OCI-M2 (cell line): Measurements from ENCODE around the gene LUZP1.

Experiments used
- DNase-seq: peaks from one replicate; lab custom pipeline; 2025; ENCODE audit not compliant: unreplicated experiment; lab: John Stamatoyannopoulos, UW

LUZP1 gene

DNA sequence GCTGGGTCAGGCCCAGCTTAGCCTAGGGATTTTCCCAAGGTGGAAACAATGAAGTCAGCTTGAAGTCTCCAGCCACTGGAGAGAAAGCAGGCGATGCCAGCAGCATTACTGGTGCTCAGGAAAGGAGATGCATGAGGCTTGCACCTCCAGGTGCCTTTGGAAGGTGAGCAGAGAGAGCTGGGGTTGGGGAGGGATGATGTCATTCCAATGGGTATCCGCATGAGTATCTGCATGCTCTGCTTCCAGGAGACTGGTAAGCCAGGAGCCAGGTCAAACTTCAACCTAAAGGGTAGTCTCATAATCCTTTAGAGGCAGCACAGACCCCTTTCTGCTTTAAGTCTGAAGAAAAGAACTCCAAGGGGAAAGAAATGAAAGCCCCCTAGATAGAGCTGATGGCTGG is 80.6 kb downstream of the LUZP1 start:
- DNase-seq, result no peak

DNA sequence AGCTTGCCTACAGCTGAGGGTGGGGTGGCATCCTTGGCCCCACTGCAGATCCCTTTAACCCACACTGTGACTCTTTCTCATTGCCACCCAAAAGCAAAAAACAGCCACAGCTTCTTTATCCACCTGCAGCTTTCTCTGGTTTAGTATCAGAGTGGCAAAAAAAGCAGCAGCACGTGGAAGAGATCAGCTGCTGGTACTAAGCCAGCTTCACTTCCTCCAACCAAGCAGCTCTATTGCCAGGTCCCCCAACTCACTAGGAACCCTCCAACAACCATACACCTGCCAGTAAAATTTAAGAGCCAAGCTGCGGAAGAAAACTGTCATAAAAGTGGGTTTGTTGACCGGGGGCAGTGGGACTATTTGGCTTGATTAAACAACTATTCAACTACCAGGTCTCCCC is 83.0 kb downstream of the LUZP1 start:
- no peak for DNase-seq

DNA sequence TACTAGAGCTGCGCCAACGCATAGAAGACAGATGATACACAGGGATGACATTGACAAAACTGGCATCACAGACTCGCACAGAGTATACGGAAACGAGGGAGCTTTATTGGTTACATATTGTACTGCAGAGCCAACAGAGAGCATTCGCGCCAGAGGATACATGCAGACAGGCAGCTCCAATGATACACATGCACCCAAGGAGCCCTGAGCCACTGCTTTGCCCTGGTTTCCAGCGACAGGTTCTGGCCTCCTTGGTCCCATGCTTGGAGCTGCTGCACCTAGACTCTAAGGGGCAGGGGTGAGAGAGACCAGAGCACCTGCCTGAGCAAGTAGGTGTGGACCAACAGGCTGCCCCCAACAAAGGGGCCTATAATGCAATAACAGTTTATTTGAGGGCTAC is 83.8 kb downstream of the LUZP1 start:
- no peak for DNase-seq

DNA sequence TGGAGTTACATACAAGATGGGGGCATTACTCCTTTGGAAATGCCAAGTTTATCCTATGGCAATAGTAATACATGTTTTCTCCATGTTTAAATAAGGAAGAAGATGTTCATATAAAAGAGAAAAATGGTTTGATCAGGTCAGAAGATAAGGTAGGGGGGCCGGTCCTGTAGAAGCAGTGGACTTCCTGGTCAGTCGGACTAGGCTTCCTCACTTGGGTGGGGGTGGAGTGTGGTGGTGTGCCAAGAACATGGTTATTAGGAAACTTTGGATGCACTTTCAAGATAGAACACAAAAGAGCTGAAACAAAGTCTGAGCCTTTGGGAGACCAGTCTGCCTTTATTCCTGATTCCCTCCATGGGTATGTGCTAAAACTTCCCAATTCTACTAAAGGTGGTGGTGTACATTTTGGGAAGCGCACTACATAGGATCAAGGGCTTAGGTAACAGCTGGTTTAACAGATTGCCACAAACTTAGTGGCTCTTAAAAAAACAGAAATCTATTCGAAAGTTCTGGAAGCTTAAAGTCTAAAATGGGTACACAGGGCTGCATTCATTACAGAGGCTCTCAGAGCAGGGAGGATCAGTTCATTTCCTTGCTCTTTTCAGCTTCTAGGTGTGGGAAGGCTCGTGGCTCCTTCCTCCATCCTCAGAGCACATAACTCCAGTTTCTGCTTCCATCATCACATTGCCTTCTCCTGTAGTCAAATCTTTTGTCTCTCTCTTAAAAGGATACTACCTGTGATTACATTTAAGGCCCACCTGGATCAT is 84.8 kb downstream of the LUZP1 start:
- DNase-seq, result no peak

DNA sequence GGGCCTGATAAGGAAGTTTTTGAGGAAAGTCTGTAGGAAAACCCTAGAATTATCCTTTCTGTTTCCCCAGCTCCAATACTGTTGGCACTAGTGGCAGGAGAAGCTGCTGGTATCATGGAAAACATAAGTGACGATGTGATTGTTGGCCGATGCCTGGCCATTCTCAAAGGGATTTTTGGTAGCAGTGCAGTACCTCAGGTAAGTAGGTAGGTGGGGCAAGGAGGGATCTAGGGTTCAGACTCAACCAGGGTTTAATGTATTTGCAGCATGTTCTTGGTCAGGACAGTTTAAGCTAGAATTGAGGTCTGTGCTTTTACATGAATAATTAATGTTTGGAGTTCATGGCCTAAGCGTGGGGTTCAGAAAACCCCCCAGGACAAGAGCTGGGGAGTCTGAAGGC is 87.3 kb downstream of the LUZP1 start:
- DNase-seq, result no peak

DNA sequence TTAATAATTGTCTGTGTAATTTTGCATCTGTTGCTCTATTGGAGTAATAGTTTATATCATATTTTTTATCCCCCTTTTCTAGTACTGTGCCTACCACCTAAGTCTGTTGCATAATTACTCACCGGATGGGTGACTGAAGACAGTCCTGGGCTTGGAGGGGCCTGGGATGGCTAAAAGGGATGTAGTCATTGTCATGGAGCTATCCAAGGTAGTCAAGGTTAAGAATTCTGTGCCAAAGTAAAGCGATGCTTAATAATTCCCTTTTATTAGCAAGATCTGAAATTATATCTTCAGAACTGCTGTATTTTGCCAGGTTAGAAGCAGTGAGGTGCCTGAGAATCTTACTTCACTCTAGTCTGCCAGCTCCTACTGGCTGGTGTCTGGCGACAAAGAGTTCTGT is 87.8 kb downstream of the LUZP1 start:
- DNase-seq, result no peak

DNA sequence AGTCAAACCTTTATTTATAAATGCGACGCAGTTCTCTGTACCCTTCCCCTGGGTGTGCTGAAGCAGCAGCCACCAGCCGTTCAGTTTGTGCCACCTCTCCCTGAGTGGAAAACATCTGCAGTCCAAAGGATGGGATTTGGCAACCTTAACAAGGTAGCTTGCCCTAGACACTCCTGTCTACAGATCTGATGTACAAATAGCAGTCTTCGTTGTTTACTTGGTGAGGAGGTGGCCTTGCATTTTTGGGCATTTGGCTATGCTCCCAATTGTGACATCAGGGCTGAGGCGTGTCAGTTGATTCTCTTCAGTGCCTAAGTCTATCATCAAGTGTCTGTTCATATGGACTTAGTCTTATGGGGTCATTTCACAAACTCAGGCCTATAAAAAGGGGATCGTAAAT is 89.6 kb downstream of the LUZP1 start:
- no peak for DNase-seq

DNA sequence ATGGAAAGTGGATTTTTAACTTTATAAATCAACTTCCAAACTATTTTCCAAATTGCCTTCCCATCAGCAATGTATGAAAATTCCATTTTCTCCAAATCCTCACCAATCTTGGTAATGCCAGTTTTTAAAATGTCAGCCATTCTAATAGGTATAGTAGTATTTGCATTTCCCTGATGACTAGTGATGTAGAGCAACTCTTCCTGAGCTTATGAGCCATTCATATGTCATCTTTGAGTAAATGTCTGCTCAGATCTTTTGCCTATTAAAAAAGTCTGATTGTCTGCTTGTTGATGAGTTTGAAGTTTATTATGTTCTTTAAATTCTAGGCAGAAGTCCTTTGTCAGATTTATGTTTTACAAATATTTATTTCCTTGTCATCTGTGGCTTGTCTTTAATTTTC is 94.6 kb downstream of the LUZP1 start:
- no peak for DNase-seq

DNA sequence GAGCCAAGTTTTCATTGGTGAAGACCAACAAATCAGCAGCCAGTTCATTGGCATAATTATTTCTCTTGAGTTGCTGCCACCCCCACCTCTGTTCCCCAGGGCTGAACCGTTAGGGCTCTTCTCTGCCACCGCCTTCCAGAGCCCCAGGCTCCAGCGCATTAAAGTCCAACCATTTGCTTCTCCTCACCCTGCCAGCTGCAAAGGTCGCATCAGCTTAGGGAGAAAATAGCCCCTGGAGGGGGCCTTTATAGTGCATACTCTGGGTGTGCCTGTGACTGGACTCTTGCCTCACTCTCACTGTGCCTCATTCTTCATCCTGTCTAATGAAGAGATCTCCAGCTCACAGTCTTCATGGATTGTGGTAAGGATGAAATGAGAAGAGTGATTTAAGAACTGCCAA is 99.0 kb downstream of the LUZP1 start:
- DNase-seq, result no peak

DNA sequence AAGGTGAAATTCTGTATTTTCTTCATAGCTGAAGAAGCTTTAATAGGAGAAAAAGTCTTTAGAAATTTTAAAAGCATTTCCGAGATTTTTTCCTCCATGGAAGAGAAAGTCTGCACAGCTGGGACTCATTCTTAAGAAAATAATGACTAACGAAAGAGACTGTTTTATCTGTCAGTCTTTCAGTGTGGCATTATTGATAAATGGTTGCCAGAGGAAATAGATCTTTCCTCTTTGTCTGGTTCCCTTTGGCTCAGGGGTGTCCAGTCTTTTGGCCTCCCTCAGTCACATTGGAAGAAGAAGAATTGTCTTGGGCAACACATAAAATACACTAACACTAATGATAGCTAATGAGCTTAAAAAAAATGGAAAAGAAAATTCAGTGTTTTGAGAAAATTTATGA is 99.5 kb downstream of the LUZP1 start:
- DNase-seq, result no peak

DNA sequence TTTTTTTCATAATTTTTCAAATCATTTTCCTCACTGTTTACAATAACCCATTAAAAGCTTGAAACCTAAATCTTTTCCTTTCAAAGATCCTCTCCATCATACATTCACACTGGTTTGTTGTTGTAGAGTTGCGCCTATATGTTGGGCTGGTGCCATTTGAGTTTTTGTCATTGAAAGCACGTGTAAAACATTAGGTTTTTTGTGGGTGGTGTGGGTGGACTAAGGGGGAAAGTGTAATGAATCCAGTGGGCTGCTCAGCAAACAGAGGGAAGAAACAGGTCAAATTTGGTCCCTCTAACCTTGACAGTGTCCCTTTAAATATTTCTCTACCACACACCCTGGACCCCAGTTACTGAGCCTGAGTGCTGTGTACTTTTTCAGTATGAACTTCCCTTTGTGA is 102.6 kb downstream of the LUZP1 start:
- no peak for DNase-seq

DNA sequence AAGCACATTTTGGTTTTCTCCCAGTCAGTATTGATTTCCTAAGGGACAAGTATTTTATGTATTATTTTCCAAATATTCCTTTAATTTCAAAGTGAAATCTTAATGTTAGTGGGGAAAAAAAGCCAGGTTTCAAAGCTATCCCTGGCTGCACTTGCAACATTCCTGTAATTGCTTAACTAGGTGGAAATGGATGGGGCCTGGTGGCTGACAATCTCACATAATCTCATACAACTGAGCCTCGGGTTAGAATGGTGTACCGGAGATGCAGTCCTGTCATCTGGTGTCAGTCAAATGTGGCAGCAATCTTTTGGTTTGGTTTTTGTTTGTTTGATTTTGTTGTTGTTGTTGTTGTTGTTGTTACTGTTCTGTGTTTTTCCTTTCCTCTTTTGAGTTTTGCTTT is 103.3 kb downstream of the LUZP1 start:
- no peak for DNase-seq

DNA sequence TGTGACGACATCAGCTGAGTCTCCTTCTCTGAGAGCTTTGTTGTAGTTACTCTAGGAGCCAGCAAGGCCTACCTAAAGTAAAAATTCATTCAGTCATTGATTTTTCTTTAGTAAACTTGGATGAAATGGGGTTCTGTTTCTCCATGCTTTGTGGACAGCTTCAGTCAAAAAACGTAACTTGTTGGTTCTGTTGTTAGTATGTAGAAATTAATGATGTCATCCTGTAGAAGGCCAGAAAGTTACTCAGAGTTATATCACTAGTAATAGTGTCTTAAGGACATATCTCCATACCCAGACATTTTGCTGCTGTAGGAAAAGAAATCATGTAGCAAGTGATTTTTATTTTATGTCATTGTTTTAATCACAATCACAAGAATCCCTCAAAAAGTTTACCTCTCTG is 106.4 kb downstream of the LUZP1 start:
- DNase-seq, result no peak

DNA sequence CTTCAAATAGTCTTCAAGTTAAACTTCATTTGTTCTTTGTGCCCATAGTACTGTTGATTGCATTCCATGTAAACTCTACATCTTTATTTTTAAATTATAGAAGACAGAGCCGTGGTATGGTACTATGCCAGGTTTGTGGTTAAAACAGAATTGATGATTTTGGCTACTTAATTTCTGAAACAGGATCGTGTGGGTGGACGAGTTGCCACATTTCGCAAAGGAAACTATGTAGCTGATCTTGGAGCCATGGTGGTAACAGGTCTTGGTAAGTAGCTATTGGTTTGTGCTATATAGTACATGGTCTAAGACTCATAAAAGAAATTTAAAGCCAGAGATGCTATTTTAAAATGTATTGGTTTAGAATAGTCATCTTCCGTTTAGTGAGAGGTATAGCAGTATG is 111.4 kb downstream of the LUZP1 start:
- no peak for DNase-seq

DNA sequence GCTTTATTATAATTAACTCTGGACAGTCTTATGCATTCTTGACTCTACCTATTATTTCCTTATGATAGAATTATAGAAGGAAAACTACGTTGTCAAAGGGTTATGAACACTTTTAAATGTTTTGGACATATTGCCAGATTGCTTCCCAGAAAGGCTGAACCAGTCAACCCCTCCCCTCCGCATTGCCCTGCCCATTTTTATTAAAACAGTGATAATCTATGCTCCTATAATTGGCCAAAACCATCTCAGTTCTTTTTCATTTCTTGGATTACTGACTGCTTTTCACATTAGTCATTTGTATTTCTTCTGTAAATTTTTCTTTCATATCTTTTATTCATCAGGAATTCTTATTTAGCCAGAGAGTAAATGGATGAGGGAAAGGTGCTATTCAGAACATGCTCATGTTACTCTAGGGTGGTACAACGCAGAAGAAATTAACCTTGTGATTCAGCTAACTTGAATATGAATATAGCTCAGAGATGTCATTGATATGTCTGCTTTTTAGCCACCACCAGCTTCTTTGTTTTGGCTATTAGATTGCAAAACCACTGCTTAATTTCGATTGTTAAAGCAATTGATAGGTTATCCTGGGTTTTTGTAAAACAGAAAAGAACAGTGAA is 117.3 kb downstream of the LUZP1 start:
- no peak for DNase-seq

DNA sequence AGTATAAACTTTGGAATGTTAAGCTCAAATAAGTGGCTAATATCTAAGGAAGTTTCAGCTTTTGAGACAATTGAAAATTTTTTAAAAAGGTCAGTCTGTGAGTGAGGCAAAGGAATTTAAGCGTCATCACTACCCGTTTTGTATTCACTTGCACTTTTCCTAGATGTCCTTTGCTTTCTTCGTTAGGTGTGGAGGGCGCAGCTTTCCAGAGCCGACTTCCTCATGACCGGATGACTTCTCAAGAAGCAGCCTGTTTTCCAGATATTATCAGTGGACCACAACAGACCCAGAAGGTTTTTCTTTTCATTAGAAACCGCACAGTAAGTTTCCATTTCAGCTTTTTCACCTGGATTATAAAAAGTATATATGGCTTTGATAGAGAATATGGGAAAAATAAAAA is 118.5 kb downstream of the LUZP1 start:
- DNase-seq, result no peak

DNA sequence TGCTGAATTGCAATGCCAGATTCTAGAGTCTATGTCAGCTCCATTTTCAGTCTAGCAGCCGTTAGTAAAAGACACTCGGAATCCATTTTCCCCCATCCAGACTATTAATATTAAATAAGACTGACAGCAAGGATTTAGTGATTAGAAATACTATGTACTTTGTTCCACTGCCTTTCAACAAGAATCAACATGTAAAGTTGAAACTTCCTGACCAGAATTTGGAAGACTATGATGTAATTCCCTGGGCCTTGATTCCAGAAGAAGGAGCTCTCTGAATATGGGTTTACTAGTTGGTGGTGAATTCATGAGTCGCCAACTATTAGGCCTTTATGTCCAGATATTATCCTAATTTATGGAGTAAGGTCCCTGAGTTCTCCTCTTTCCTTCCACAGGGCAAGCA is 124.6 kb downstream of the LUZP1 start:
- DNase-seq, result no peak

DNA sequence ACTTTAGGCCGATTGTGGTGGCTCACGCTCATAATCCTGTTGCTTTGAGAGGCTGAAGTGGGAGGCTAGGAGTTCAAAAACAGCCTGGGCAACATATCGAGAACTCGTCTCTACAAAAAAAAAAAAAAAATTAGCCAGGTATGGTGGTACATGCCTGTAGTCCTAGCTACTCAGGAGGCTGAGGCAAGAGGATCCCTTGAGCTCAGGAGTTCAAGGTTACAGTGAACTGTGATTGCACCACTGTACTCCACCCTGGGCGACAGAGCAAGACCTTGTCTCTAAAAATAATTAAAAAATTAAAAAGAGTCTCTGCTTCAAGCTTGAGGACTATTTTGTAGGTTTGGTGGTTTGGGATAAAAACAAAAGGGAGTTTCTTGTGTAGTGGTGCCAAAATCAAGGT is 128.1 kb downstream of the LUZP1 start:
- DNase-seq, result no peak

DNA sequence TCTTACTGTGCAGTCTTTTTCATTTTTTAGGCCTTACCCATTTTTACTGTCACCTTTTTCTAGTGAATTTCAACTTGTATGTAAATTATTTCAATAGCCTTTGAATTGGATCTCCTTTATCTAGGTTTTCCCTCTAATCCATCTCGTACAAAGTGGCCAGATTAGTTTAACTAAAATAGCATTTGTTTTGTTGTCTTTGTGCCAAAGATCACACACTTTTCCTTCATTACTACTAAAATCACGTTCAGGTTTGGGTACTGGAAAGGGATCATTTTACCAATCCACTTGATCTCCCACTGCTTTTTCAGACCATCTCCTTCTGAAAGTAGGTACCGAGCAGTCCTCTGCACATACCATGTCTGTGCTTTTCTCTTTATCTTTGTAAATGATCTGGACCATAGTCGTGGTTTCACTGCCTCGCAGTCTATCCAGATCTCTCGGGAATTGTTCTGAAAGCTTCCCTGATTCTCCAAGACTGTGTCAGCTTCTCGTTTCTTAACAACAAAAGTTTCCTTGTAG is 129.3 kb downstream of the LUZP1 start:
- no peak for DNase-seq

DNA sequence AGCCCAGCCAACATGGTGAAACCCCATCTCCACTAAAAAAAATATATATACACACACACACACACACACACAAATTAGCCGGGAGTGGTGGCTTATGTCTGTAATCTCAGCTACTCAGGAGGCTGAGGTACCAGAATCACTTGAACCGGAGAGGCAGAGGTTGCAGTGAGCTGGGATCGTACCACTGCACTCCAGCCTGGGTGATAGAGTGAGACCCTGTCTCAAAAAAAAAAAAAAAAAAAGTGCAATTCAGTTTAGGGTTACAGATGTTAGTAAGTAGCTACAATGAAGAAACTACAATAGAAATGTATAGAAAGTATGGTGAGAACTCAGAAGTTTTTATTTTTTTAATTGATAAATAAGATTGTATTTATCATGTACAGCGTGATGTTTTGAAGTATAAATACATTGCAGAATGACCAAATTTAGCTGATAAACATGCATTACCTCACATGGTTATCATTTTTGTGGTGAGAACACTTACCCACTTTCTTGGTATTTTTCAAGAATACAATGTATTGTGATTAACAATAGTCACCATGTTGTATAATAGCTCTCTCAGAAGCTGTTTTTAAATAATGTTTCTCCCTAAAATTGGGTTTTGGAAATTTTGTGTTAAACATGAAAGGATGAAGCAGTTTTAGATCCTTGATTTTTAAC is 131.4 kb downstream of the LUZP1 start:
- no peak for DNase-seq

DNA sequence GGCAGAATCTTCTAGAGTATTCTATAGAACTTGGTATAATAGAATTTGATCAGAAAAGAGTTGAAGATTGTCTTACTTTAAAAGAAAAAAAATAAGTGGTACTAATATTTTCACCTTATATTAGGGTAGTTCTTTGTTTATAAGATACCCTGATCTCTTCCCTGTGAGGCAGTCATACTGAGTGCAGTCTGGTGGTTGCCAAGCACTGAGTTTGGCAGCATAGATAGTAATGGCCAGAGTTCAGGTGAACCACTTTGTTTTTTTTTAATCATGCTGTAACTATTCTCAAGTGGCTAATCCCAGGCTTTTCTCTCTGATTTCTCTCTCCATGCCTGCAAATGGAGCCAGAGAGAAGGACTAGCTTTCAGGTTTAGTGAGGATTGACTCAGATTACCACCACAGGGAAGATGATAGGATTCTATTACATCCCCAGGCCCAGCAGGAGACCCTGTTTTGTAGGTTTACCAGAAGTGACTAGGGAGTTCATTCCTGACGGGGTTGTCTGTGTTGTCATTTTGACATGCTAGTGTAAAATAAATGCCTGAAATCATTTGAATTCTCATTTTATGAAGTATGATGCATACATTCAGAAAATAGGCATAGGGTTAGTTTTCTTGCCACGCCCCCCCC is 132.7 kb downstream of the LUZP1 start:
- DNase-seq, result no peak
